GM19328 (cell line): ENCODE data around the gene ROBO4.

Experiments
- ATAC-seq: cut with Tn5 transposase; IDR thresholded peaks from one replicate; pipeline ENCODE4 v1.9.1; 2021; ENCODE audit warnings: mild to moderate bottlenecking, moderate library complexity; ENCODE audit not compliant: unreplicated experiment

ROBO4 gene

DNA sequence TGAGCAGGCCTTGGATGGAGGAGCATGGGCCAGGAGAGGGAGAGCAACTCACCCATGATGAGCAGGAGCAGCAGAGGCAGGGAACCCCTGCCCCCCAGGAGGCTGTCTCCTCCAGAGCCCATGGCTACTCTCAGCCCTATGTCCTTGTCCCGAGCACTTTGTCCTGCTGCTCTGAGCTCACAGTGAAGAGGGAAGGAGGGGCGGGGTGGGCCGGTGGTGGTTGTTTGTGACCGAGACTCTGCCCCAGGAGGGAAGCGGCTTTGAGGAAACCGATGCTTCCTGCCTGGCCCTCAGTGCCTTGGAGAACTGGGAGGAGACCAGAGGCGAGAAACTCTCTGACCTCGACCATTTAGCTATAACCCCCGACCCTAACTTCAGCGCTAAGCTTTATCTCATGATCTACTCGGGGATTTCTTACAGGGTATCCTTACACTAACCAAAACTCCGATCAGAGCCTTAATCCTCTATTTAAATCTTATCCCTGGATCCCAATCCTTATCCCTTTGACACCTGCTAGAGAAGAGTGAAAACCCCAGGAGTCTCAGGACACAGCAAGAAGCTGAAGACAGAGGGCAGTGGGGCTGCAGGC, at the start of gene ROBO4:
Gene ROBO4, minus strand, starts transcription at position 192 of the 589 bp plus-strand sequence. Its CDS starts 70 bp downstream, at position 122.
- ATAC-seq: no peak

DNA sequence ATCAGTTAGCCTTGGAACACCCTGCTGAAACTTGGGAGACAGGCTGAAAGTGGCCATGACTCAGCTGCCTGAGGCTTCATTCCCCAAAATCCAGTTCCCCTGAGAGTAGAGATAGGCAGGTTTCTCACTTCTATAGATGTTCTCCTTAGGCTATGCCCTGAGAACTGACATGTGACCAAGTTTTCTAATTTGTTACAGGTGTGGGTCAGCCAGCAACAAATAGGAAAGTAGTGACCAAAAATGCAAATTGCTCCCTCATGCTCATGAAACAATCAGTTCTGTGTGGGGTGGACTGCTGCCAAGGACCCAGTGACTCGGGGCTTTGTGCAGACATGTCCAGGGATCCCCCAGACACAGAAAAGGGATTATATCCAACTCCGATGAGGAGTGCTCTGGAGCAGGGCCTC, 49.1 kb upstream of the ROBO4 start:
- ATAC-seq: no peak

DNA sequence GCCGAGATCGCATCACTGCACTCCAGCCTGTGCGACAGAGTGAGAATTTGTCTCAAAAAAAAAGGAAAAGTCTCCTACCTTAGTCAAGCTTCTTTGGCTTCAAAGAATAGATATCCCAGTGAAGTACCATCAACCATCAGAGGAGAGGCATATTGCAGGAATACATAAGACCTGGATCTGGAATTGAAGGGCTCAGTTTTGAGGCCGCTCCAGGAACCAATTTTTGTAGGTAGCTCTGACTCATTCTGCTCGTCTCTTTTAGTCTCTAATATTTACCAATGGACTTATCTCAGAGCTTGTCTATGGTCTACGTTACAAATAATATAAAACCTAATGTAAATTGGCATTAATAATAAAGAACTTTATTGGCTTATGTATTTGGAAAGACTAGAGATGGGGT, 48.2 kb upstream of the ROBO4 start:
- ATAC-seq: no peak

DNA sequence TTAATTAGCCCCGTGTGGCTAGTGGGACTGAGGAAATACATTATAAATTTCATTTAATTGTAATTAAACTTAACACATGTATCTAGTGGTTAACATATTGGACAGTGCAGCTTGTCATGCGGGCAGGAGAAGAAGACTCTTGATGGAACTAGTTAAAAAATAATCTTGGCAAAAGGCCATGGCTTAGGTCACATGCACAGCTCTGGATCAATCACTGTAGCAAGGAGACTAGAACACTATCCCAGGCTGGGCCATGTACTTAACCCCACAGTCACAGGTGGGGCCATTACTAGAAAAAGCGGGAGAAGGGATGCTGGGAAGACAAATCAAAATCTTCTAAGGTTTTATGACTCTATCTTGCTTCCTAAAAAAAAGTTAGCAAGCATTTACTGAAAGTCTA, 46.9 kb upstream of the ROBO4 start:
- no peak for ATAC-seq

DNA sequence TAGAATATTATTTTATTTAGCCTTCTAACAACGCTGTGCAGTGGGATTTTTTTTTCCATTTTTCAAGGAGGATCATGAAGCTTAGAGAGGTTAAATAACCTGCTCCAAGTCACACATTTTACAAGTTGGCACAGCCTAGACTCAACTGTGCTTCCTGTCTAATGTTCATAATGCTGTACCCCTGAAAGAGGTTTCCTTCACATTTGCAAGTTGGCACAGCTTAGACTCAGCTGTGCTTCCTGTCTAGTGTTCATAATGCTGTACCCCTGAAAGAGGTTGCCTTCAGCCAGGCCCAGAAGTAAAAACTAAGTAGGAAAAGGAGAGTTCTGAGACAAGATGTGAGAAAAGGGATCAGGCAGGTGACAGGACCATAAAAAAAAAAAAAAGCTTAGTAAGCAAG, 46.1 kb upstream of the ROBO4 start:
- no peak for ATAC-seq

DNA sequence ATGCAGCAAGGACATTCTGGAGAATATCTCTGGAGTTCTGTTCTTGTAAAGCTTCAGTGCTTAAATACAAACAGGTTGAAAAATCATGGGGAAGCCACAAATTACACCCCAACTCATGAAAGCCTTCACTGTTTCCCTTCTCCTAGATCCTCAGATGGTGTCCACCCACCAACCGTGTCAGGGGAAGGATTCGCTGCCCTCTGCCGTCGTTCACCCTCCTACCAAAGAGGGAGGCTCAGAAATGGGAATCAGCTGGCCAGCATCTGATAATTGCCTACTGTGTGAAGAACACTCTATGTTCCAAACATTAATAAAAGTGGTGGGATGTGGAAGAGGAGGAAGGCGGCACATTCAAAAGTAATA, 45.6 kb upstream of the ROBO4 start:
- no peak for ATAC-seq

DNA sequence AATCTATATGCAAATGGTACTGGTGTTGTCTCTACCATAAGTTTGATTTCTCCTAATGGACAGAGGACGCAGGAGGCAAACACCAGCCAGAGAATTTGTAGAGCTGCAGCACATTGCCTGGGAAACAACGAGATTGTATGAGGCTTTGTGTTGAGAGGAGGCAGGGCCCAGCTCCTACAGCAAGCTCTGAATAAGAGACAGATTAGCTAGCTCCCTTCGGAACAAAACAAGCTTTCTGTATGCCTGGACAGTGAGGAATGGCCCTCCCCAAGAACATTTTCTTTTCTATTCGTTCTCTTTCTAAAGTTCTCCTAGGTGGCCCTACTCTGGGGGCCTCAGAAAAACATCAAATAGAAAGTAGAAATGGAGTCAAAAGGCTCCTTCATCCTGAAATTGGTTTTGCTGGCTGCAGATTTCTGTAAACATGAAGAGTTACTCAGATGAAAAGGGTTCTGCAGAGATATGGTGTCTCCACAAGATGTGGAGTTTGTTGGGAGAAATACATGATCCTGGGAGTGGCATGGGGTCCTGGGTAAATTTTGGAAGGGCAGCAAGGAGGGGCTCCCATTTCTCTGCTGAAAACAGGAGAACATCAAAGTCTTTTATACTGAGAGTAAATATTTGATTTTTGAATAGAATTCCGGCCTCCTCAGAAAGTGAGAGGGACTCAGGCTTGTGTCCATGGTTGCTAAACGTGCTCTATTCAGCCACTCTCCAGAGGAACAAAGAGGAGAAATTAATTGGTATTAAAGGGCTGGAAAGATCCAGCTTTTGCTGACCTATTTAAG, 45.0 kb upstream of the ROBO4 start:
- no peak for ATAC-seq

DNA sequence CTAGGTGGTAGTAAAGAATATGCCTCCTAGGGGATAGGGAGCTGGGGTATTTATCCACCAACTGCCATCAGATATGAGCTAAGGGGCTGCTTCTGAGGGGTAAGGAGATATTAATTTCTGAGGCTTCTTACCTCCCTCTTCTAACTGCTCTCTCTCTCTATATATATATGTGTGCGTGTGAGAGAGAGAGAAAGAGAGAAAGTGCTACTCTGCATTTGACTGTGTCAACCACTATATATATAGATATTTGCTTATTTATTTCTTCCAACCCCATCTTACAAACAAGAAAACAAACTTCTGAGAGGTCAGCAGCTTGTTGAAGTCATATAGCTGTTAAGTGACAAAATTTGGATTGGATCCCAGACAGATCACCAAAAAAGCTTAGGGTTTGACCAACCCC, 44.0 kb upstream of the ROBO4 start:
- ATAC-seq: no peak

DNA sequence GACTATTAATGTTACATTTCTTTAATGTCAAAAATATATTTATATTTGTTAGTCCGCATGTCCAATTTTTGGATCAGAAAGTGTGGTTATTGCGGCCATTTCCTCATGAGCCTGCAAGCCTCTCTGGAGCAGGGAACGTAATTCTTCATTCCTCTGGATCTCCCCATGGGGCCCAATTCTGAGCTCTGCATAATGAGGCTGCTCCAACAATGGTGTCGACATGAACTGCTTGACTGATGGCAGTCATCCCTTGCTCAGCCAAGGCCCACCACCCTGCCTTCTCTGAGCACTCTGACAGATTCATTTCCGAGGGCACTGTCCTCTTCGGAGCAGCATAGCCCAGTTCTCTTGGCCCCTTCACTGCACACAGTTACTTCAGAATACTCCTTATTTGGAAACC, 41.3 kb upstream of the ROBO4 start:
- no peak for ATAC-seq

DNA sequence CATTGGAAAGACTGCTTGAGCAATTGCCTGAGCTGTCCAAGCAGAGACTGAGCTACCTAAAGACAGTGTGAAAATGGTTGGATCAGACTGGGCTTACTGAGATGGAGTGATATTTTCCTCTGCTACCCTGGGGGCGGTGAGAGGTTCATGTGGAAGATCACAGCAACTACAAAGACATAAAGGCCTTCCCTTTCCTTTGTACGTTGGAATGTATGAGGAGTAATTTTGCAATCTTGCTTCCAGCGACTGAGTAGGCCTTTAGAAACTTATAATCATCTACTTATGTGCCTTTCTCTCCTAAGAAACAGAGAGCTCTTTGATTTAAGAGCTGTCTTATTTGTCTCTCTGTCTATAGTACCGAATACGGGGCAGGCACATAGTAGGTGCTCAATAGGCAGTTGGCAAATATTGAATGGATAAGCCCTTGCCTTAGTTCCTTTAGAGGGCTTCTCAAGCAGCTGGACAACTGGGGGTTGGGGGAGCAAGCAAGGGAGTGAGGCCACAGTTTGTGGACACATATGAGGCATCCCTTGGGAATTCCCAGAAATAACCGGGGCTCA, 40.6 kb upstream of the ROBO4 start:
- no peak for ATAC-seq

DNA sequence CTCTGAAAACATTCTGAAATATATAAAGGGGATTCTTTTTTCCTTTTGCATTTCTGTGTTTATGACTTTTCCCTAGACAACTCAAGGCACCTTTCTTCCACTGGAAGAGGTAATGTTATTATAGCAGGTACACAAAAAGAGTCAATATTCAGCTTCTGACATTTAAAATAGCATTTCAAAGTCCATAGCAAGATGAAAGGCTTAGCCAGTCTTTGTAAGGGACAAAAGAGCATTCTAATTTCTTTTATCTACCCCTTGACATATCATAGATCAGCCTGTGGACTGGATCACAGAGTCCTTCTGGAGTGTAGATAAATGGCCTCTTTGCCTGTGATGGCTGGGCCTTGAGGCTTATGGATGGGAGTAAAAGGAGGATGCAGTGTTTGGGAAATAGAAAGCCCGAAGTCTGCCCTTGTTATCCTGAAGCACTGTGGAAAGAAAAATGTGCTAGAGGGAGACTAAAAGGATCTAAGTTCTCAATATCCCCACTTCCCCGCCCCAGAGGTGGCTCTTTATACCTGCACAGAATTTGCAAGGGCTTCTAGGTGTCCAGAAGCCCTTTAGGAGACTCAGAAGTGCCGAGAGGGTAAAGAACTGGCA, 39.8 kb upstream of the ROBO4 start:
- ATAC-seq: no peak

DNA sequence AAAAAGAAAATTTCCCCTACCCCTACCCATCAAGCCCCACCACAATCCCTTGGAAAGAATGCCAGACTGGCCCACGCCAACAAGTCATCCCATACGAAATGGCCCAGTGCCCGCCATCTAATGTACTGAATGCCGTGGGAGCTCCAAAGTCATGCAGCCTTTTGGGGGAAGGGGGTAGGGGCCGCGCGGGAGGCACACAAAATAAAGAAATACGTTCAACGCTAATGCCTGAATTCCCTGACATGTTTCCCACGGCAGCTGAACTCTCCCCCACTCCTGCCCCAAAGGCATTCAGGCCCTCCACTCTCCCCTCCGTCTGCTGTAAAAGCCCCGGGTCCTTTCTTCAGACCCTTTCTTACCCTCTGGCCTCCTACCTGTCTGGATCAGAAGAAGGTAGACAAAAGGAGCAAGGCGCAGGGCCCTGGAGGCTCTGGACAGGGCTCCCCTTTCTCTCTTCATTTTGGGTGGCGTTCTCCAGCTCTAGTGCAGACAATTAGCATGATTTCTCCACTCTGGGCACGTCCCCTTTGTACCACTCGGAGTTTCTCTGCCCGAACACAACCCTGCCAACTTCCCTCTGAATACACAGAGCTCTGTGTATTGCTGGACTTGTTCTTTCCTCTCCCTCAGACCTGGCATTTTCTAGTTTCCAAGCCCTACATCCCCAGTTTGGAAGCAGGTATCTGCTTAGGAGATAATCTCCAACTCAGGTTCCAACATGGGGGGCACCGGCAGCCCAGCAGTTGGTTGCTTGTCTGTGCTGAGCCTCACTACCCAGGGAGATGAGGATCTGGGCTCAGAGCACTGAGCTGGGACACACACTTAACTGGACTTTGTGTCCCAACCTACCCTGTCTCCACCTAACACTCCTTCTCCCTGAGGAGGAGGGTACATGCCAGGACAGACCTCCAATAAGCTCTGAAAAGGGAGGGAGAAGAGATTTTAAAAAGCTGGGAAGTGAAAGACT, 38.2 kb upstream of the ROBO4 start, which contains the start of gene HEPACAM:
Gene HEPACAM, minus strand, starts transcription at position 500 of the 967 bp plus-strand sequence. Its CDS starts 41 bp downstream, at position 459.
- ATAC-seq: no peak

DNA sequence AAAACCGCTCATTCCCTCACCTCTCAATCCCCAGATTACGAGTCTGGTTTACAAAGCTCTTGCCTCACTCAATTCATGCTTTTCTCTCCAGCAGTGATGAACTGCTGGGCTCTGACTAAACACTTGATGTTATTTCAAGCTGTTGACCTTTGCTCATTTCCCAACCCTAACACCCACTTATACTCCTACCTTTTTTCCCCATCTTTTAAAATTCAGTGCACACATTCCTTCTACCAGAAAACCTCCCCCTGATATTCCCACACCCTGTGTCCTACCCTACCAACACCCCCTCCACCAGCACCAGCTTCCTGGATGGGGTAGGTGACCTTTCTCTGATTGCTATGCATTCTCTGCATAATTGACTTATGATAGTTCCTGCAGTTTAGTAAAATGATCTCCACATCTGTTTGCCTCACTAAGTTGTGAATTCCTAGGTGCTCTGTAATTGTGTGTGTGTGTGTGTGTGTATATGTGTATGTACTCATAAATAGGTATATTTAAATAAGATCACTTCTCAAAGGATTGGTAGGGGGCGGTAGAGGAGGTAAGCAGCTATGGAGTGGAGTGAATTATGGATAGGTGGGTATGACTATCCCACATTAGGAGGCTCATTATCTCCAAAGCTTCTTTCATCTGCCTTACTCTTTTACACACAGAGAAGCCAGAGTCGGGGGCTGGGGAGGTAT, 37.3 kb upstream of the ROBO4 start:
- no peak for ATAC-seq

DNA sequence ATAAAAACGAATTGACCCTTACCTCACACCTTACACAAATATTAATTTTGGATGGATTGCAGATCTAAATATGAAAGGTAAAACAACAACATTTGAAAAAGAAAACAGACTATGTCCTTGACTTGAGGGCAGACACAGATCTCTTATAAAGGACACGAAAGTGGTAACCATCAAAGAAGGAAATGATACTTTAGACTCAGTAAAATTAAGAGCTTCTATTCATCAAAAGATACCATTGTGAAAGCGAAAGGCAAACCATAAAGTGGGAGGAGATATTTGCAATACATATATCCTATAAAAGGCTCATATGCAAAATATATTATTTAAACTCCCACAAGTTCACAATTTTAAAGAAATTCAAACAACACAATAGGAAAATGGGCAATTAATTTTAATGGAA, 33.1 kb upstream of the ROBO4 start:
- ATAC-seq: peak; percentile 79

DNA sequence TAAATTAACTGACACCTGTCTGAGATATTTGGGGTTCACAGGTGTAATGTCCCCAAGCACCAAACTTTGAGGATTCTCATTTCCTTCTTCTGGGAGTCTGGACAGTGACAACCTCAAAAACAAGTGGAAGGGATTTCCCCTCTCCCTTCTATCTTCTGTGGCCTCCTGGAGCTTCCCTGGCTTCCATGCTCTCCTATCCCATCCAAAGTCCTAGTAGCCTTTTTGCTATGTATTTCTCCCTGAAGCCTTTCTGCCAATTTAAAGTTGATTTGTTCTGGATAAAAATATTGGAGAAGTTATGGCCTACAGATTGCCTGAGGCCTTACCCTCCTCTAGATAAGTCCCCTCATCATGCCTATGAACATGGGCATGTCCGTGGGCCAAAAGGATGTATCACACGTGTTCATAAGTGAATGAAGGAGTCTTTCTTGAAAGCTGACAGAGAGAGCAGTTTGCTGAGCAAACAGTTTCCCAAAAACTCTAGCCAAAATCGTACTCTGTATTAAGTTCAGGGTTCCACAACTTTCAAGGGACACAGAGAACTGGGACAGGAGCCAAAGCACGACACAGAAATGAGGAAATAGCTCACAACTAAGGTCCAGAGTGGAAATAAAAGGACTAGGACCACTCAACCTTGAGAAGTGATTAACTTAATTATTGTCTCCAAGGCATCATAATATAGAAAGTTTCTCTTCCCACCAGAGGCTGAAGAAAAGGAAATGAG, 31.4 kb upstream of the ROBO4 start:
- no peak for ATAC-seq

DNA sequence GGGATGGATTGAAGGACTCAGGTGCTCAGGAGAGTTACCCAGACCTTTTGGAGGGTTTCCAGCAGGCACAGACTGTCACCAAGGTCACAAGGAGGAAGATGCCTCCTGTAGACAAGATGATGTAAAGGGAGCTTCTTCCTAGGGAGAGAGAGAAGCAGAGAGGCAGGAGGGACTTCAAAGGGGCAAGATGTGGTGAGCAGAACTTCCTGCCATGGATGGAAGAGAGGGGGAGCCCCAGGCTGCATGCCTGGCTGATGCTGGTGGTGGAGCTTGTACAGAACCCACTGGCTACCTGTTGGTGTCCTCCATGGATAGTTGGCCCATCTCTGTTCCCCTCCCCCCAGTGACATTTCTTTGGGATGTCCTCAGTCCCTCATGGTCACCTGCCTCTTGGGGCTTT, 25.6 kb upstream of the ROBO4 start:
- ATAC-seq: no peak

DNA sequence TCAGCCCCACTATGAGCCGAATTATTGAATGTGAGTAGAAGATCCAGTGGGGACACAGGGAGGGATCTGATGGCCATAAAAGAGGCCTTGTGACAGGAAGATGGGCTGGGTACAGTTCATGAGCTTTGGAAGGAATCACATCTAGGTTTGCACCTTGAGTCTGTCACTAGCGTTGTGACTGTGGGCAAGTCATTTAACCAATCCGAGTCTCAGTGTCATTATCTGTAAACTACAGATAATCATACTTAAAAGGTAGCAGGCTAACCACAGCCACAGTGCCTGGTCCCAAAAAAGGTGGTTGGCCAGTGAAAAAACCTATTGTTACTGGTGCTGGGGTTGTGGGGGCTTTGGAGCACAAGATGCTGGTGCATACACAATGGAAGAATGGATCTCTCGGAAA, 25.2 kb upstream of the ROBO4 start:
- no peak for ATAC-seq

DNA sequence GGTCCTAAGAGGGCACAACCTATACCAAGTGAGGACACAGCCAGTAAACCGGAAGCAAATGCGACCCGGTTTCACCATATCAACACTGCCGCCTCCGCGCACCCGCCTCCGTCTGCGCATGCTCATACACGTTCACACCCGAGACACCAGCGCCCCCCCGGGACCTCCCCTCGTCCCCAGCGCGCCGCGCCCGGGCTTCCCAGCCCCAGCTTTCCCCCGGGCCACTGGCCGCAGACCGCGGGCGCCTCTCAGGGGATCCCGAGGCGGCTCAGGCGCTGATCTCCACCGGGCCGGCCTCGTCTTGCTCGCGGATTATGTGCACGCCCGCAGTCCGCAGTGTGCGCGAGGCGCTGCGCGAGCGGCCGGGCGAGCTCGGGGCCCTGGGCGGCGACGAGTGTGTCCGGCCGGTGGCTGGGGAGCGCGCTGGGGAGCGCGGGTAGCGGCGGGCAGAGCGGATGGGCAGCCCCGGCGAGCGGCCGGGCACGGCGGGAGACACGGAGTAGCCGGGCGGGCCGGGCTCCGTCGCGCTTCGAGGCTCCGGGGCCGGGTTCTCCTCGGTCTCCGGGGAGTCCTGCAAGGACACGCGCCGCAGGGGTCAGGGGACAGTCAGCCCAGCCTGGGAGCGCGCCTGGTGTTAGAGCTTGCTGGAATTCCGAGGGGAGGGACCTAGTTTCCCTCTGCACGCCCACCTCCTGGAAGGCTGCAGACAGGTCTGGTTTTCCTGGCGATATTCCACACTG, 23.4 kb upstream of the ROBO4 start:
- ATAC-seq: no peak

DNA sequence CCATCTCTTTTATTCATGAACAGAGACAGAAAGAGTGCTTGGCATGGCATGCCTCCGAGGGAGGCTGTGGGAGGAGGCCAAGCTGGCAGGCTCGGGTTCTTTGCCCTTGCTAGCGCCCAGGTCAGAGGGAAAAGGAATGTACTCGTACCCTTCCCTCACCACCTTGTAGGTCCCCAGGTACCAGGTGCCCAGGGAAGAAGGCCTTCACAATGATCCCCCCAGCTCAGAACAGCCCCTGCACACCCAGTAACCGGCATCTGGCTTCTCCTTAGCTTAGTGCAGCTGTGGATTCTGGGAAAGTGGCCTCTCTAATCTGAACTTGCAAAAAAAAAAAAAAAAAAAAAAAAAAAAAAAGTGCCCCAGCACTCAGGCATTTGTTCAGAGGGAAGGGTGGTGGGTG, 22.7 kb upstream of the ROBO4 start:
- no peak for ATAC-seq
